Stimulated activated memory B cell treated with anti-CD40 and anti-IgM and Interleukin-4, amounts not matched to agents 10 μg/mL and 1 μg/mL and 100 μg/mL, for 72 hours (primary cell): Measurements from ENCODE around the gene HEPACAM2.

ENCODE experiments used
- ATAC-seq: fragments of 150-1000 bp; cut with Tn5 transposase; 2 replicates; pipeline ENCODE4 v1.10.0; 2021
- H3K27ac Mint-ChIP-seq: one replicate; pipeline ENCODE4 v1.8.0; 2022; ENCODE audit warnings: mild to moderate bottlenecking, mixed read lengths
- H3K27me3 Mint-ChIP-seq: one replicate; pipeline ENCODE4 v1.8.0; 2022; ENCODE audit warnings: mixed read lengths
- H3K36me3 Mint-ChIP-seq: one replicate; pipeline ENCODE4 v1.8.0; 2022; ENCODE audit warnings: mixed read lengths
- H3K4me1 Mint-ChIP-seq: one replicate; pipeline ENCODE4 v1.8.0; 2022; ENCODE audit warnings: mixed read lengths
- H3K4me3 Mint-ChIP-seq: one replicate; pipeline ENCODE4 v1.8.0; 2022; ENCODE audit warnings: mild to moderate bottlenecking, moderate library complexity, mixed read lengths
- H3K9me3 Mint-ChIP-seq: one replicate; pipeline ENCODE4 v1.8.0; 2022; ENCODE audit warnings: mixed read lengths

HEPACAM2 gene

DNA sequence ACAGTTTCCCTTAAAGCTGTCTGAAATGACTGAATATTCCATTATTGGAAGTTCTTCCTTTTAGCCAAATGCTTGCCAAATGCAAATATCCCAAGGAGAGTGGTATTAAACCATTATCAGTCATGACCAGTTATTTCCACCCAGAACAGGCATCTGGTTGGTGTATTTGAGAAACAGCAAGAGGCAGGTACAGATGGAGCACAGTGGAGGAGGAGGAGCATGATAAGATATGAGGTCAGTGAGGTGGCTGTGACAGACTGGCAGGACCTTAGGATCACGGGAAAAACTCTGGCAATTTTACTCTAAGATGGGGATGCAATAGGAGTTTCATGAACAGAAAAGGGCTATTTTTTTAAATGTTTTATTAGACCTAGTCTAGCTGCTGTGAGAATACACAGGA, 6.4 kb downstream of the HEPACAM2 start:
- Mint-ChIP-seq H3K9me3 (no peaks in the 10 kb centered on the region), H3K27ac (no peak overlapping the region)
- no peak for ATAC-seq

DNA sequence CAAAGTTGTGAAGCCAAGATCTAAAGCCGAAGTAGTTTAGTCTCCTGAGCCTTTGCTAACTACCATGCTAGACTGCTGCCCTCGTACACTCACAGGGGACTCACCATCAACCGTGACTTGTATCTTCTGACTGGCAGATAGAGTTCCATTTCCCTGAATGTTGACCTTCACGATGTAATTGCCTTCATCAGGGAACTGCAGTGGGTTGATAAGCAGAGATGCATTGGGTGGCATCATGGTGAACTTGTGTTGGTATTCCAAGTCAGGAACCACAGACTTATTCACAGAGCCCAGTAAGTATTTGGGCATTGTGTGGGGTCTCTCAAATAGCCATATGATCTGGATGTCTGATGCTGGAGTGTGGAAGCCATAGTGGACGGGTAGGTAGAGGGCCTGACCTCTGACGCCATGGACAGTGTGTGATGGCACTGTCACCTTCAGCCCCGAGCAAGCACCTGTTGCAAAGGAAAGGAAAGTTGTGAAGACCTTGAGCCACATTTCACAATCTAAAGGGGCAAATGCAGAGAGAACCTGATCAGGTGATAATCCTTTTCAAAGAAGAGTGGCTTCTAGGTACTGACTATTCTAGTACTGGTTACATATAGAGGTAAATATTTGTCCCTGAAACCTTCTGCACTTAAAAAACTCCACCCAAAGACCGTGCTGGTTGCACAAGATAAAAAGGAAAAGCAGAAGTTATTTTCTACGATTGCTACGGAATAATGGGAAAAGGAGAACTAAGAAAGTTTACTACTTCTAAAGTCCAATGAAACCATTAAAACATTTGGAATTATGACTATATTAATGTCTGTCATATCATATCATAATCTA, 7.1 kb downstream of the HEPACAM2 start:
- Mint-ChIP-seq H3K4me1 (no peaks in the 10 kb centered on the region), H3K27me3 (no peaks in the 10 kb centered on the region), H3K27ac (no peak overlapping the region), H3K36me3 (no peaks in the 10 kb centered on the region), H3K9me3 (no peaks in the 10 kb centered on the region), H3K4me3 (no peak overlapping the region)
- ATAC-seq = no peak

More for the DNA sequence above, 6.4 kb downstream of the HEPACAM2 start:
- Mint-ChIP-seq H3K4me1 (no peaks in the 10 kb centered on the region), H3K4me3 (no peak overlapping the region), H3K27me3 (no peaks in the 10 kb centered on the region), H3K36me3 (no peaks in the 10 kb centered on the region)

GRCh38 chr7:93212881-93213280, 13.4 kb downstream of the HEPACAM2 start:
- Mint-ChIP-seq H3K4me1 (no peaks in the 10 kb centered on the region), H3K9me3 (no peaks in the 10 kb centered on the region), H3K4me3 (no peak overlapping the region), H3K27me3 (peaks cover 8% of the 10 kb centered on the region), H3K27ac (no peak overlapping the region), H3K36me3 (no peaks in the 10 kb centered on the region)
- ATAC-seq = no peak

DNA sequence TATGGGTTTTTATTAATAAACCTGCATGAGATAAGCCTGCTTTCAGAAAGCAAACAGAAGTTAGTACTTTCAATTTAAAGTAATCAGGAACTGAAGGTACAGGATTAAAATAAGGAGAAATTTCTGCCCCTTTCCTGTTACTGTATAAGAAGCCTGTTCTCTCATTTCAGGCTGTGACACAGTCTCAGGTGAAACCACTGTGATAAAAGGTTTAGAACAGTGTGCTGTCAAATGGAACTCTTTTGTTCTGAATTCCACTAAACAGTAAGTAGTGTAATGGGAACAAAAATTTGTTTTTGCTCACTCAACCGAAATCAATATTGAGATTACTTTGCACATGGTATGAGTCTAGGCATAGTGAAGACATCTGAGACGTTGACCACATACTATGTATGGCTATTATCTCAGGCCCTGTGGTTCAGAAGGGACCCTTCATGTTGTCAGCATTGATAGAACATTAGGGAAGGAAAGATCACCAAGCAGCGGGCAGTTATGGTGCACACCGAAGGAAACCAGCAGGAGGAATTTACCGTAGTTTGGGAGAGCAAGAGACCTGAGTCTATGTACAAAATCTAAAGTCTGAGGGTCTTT, 14.9 kb downstream of the HEPACAM2 start:
- H3K27ac Mint-ChIP-seq = no peak overlapping the region
- no peak for ATAC-seq
- H3K27me3 Mint-ChIP-seq = peaks cover 8% of the 10 kb centered on the region
- H3K4me3 Mint-ChIP-seq = no peak overlapping the region
- H3K36me3 Mint-ChIP-seq = no peaks in the 10 kb centered on the region
- no peaks in the 10 kb centered on the region for H3K4me1 Mint-ChIP-seq
- no peaks in the 10 kb centered on the region for H3K9me3 Mint-ChIP-seq

- H3K36me3 Mint-ChIP-seq = no peaks in the 10 kb centered on the region
- no peaks in the 10 kb centered on the region for H3K4me1 Mint-ChIP-seq
- H3K27me3 Mint-ChIP-seq = peaks cover 10% of the 10 kb centered on the region
- ATAC-seq = no peak
- H3K4me3 Mint-ChIP-seq = no peak overlapping the region
- H3K27ac Mint-ChIP-seq = no peak overlapping the region
- H3K9me3 Mint-ChIP-seq = no peaks in the 10 kb centered on the region
Measured at GRCh38 chr7:93205046-93205445, 21.2 kb downstream of the HEPACAM2 start.

GRCh38 chr7:93203496-93203895, 22.8 kb downstream of the HEPACAM2 start:
- Mint-ChIP-seq H3K27ac (no peak overlapping the region), H3K4me3 (no peak overlapping the region), H3K4me1 (no peaks in the 10 kb centered on the region), H3K9me3 (no peaks in the 10 kb centered on the region), H3K27me3 (peaks cover 10% of the 10 kb centered on the region), H3K36me3 (no peaks in the 10 kb centered on the region)
- ATAC-seq = no peak

GRCh38 chr7:93202594-93203250, 23.5 kb downstream of the HEPACAM2 start:
- no peak overlapping the region for H3K4me3 Mint-ChIP-seq
- no peak for ATAC-seq
- no peak overlapping the region for H3K27ac Mint-ChIP-seq
- peaks cover 10% of the 10 kb centered on the region for H3K27me3 Mint-ChIP-seq
- H3K9me3 Mint-ChIP-seq = no peaks in the 10 kb centered on the region
- no peaks in the 10 kb centered on the region for H3K4me1 Mint-ChIP-seq
- no peaks in the 10 kb centered on the region for H3K36me3 Mint-ChIP-seq

GRCh38 chr7:93198472-93198871, 27.8 kb downstream of the HEPACAM2 start:
- Mint-ChIP-seq H3K4me3 (no peak overlapping the region), H3K27me3 (peaks cover 10% of the 10 kb centered on the region)

DNA sequence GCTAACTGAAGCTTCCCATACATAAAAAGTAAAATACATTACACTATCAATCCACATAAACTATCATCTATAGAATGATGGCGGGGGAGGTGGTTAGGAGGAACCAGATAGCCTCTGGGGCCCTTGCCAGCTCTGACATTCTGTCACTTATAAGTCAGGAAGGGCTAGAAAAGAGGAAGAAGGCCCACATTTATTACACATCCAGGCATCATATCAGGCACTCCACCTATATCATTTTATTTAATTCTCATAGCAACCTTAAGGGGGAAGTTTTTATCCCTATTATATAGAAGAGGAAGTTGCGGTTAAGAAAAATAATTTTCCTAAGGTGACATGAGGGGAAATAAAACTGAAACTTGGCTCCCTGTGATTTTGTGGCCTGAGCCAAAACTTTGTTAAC, 29.9 kb downstream of the HEPACAM2 start:
- H3K27me3 Mint-ChIP-seq = no peaks in the 10 kb centered on the region

More at GRCh38 chr7:93198472-93198871, 27.8 kb downstream of the HEPACAM2 start:
- no peak overlapping the region for H3K27ac Mint-ChIP-seq
- ATAC-seq = no peak
- no peaks in the 10 kb centered on the region for H3K36me3 Mint-ChIP-seq
- no peaks in the 10 kb centered on the region for H3K9me3 Mint-ChIP-seq
- peaks cover 9% of the 10 kb centered on the region for H3K4me1 Mint-ChIP-seq

DNA sequence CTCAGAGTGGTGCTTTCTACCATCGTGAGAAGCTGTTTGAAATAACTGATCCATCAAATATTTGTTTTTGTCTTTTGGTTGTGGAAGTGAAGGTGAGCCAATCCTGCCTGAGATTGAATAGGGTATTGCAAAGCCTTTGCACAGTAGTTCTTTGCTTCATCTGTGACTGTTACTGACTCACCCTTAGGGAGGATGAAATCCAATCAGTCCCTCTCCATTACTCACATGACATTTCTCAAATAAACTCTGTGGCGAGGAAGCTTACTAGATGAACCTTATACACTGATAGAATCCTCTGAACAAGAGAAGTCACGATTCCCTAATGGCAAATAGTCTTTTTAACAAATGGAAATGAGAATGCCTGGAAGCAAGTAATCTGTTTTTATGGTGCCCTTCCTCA, 31.9 kb downstream of the HEPACAM2 start:
- H3K36me3 Mint-ChIP-seq = no peaks in the 10 kb centered on the region
- H3K9me3 Mint-ChIP-seq = no peaks in the 10 kb centered on the region
- ATAC-seq = no peak
- H3K4me1 Mint-ChIP-seq = peaks cover 9% of the 10 kb centered on the region
- H3K4me3 Mint-ChIP-seq = no peak overlapping the region
- peaks cover 12% of the 10 kb centered on the region for H3K27me3 Mint-ChIP-seq
- no peak overlapping the region for H3K27ac Mint-ChIP-seq

More for the DNA sequence above, 29.9 kb downstream of the HEPACAM2 start:
- Mint-ChIP-seq H3K36me3 (no peaks in the 10 kb centered on the region), H3K27ac (no peak overlapping the region), H3K9me3 (no peaks in the 10 kb centered on the region), H3K4me1 (peaks cover 9% of the 10 kb centered on the region), H3K4me3 (no peak overlapping the region)
- ATAC-seq = peak; percentile 51

- Mint-ChIP-seq H3K27ac (no peak overlapping the region), H3K9me3 (no peaks in the 10 kb centered on the region), H3K4me3 (no peak overlapping the region), H3K36me3 (no peaks in the 10 kb centered on the region), H3K27me3 (peaks cover 18% of the 10 kb centered on the region), H3K4me1 (no peaks in the 10 kb centered on the region)
- ATAC-seq = no peak
Measured at GRCh38 chr7:93188870-93189634, 37.2 kb downstream of the HEPACAM2 start.

DNA sequence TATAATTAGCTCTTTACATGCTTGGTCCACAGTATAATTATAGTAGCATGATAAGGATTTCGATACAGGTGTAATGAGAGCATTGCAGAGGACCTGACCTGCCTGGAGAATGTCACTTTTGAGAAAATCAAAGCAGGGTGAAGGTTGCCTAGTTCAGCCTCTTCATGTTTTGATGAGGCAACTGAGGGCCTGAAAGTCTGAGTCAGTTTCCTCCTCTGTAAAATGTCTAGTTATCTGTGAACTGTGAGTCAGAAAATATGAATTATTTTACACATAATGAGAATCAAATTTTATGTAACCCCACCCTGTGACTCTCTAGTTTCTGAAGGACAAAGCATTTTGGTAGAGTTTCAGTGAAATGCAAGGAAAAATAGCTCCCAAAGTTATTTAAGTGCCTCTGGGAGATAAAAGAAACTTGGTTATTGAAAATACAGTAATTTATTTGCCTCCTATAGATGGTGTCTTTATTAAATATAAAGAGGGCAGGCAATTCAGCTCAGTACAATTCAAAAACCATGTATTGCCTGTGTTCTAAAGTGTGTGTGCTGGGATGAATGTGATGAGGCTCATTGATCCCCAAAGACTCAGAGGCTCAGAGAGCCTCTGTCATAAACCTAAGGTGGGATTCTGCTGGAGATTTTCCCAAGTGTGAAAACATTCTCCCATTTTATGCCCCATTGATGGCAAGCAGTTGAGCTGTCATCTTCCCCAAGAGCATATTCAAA, 40.8 kb downstream of the HEPACAM2 start:
- Mint-ChIP-seq H3K27ac (no peak overlapping the region), H3K36me3 (no peaks in the 10 kb centered on the region), H3K9me3 (no peaks in the 10 kb centered on the region), H3K27me3 (peaks cover 16% of the 10 kb centered on the region), H3K4me1 (no peaks in the 10 kb centered on the region), H3K4me3 (no peak overlapping the region)
- ATAC-seq = no peak

DNA sequence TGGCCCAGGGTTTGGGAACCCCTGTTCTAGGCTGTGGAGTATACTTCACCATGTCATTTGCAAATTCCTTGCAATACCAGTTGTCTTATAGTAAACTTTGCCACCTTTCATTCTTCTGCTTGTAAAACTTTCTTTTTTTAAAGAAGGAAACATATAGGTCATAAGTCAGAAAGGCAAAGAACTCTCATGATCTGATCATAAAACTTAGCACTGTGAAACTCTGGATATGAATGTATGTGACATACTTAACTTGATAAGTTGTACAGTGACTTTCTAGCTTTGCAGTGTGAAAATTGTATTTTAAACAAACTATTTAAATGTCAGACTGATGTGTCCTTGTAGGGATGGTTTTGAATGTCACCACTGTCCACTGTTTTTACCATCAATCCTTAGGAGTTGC, 47.1 kb downstream of the HEPACAM2 start:
- ATAC-seq = no peak
- Mint-ChIP-seq H3K36me3 (no peaks in the 10 kb centered on the region), H3K4me3 (no peak overlapping the region), H3K9me3 (no peaks in the 10 kb centered on the region), H3K4me1 (no peaks in the 10 kb centered on the region), H3K27me3 (no peaks in the 10 kb centered on the region), H3K27ac (no peak overlapping the region)

DNA sequence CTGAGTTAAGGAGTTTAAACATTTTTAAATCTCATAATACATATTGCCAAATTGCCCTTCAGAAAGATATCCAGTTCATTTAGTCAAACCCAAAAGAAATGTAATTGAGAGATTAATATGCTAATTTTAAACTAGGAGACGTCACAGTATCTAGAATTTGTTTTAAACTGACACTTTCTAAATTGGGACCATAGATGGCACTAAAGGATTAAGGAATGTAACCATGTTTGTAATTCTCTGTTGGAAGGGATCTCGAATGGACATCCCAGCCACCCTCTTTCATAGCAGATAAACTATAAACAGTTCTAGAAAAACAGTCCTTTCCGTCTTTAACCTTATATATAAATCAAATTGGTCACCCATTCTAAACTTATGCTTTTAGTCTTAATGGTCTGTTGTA, 48.1 kb downstream of the HEPACAM2 start:
- no peaks in the 10 kb centered on the region for H3K27me3 Mint-ChIP-seq
- no peaks in the 10 kb centered on the region for H3K4me1 Mint-ChIP-seq
- H3K27ac Mint-ChIP-seq = no peak overlapping the region
- H3K4me3 Mint-ChIP-seq = no peak overlapping the region
- H3K36me3 Mint-ChIP-seq = no peaks in the 10 kb centered on the region
- no peaks in the 10 kb centered on the region for H3K9me3 Mint-ChIP-seq
- no peak for ATAC-seq
